WTC11 (cell line): ENCODE results near the gene KCTD21. TPM values are rescaled to one million over a fixed set of nuclear protein-coding genes. Genes with fewer than 3 reads are reported as not detected.
"Not testable (repeated sequence)": the region's sequence is repeated elsewhere in the genome, so short reads cannot be mapped to it uniquely, and the experiment has no call there.

Source experiments
- ATAC-seq: fragments of 200-7000 bp; cut with Tn5 transposase; 2 replicates; pipeline ENCODE4 v1.10.0; 2021; ENCODE audit warnings: mild to moderate bottlenecking, moderate library complexity
- CTCF ChIA-PET: fragments of 300-600 bp; sonication (Branson Sonifier 250); formaldehyde crosslinking; loops from one replicate; lab custom pipeline; 2021; ENCODE audit warnings: antibody characterized with exemption; lab: Charles Lee
- POLR2A ChIA-PET: fragments of 350-600 bp; sonication (Branson Sonifier 250); formaldehyde crosslinking; loops from one replicate; lab custom pipeline; 2021; ENCODE audit warnings: antibody characterized with exemption; lab: Charles Lee
- DNase-seq: peaks from one replicate; pipeline ENCODE4 v3.0.0; 2021; ENCODE audit warnings: low spot score
- H3K27ac Mint-ChIP-seq: 2 replicates; pipeline ENCODE4 v1.8.0; 2021; ENCODE audit warnings: mixed read lengths
- H3K27me3 Mint-ChIP-seq: 2 replicates; pipeline ENCODE4 v1.8.0; 2021; ENCODE audit warnings: low read depth, mild to moderate bottlenecking, moderate library complexity, mixed read lengths
- H3K36me3 Mint-ChIP-seq: 2 replicates; pipeline ENCODE4 v1.8.0; 2021; ENCODE audit warnings: mixed read lengths
- H3K4me1 Mint-ChIP-seq: 2 replicates; pipeline ENCODE4 v1.8.0; 2022; ENCODE audit warnings: mixed read lengths
- H3K4me3 Mint-ChIP-seq: 2 replicates; pipeline ENCODE4 v1.8.0; 2021; ENCODE audit warnings: mild to moderate bottlenecking, moderate library complexity, mixed read lengths
- H3K9me3 Mint-ChIP-seq: 2 replicates; pipeline ENCODE4 v1.8.0; 2021; ENCODE audit warnings: mixed read lengths
- EMX1 ChIP-seq: fragments of 250-450 bp; sonication (Bioruptor Pico); IDR thresholded peaks from 2 replicates; pipeline ENCODE4 v1.8.0; 2021; ENCODE audit warnings: mild to moderate bottlenecking
- FOXP1 ChIP-seq: sonication (generic); formaldehyde crosslinking; IDR thresholded peaks from 2 replicates; pipeline ENCODE4 v1.8.0; 2022; ENCODE audit warnings: missing genetic modification reagents, mild to moderate bottlenecking, moderate library complexity, borderline replicate concordance
- FOXP4 ChIP-seq: sonication (generic); formaldehyde crosslinking; IDR thresholded peaks from 2 replicates; pipeline ENCODE4 v1.8.0; 2022; ENCODE audit warnings: mild to moderate bottlenecking, missing genetic modification reagents
- HMGXB4 ChIP-seq: sonication (generic); formaldehyde crosslinking; IDR thresholded peaks from 2 replicates; pipeline ENCODE4 v1.8.1; 2023; ENCODE audit warnings: mild to moderate bottlenecking, moderate library complexity, missing genetic modification reagents
- MLX ChIP-seq: sonication (generic); formaldehyde crosslinking; IDR thresholded peaks from 2 replicates; pipeline ENCODE4 v1.8.1; 2023; ENCODE audit warnings: mild to moderate bottlenecking, missing genetic modification reagents, moderate library complexity
- RORB ChIP-seq: fragments of 250-450 bp; sonication (Bioruptor Pico); IDR thresholded peaks from 2 replicates; pipeline ENCODE4 v1.9.0; 2021; ENCODE audit warnings: mild to moderate bottlenecking
- STAT6 ChIP-seq: sonication (generic); formaldehyde crosslinking; conservative IDR thresholded peaks from 2 replicates; pipeline ENCODE4 v1.8.1; 2023; ENCODE audit warnings: mild to moderate bottlenecking, low read depth, missing genetic modification reagents, moderate library complexity
- ZBTB43 ChIP-seq: sonication (generic); formaldehyde crosslinking; IDR thresholded peaks from 2 replicates; pipeline ENCODE4 v1.8.1; 2023; ENCODE audit warnings: mild to moderate bottlenecking, missing genetic modification reagents
- ZNF138 ChIP-seq: sonication (generic); formaldehyde crosslinking; conservative IDR thresholded peaks from 2 replicates; pipeline ENCODE4 v1.8.1; 2022; ENCODE audit warnings: mild to moderate bottlenecking, moderate library complexity, missing genetic modification reagents
- ZNF232 ChIP-seq: sonication (generic); formaldehyde crosslinking; IDR thresholded peaks from 2 replicates; pipeline ENCODE4 v1.8.0; 2022; ENCODE audit warnings: mild to moderate bottlenecking, missing genetic modification reagents
- ZNF263 ChIP-seq: sonication (generic); formaldehyde crosslinking; IDR thresholded peaks from 2 replicates; pipeline ENCODE4 v1.8.1; 2022; ENCODE audit warnings: low read depth, mild to moderate bottlenecking, moderate library complexity, missing genetic modification reagents
- ZNF317 ChIP-seq: sonication (generic); formaldehyde crosslinking; IDR thresholded peaks from 2 replicates; pipeline ENCODE4 v1.8.1; 2023; ENCODE audit warnings: low read depth, mild to moderate bottlenecking, moderate library complexity, missing genetic modification reagents, borderline replicate concordance
- total RNA-seq: library from RNA; stranded (reverse); gene quantifications from 3 replicates; pipeline ENCODE4 v1.2.3, GENCODE V29; 2021

KCTD21 gene
- total RNA-seq, 1 experiment from 2014 or later = 2.8 TPM

GRCh38 chr11:78177216-78177615, 11.2 kb downstream of the KCTD21 start:
- H3K27ac Mint-ChIP-seq = no peak overlapping the region
- H3K36me3 Mint-ChIP-seq = peaks cover 4% of the 10 kb centered on the region; the same call in 1 of the 2 replicates
- TF ChIP-seq ZNF263 (CRISPR knock-in tag) = no peak
- ChIA-PET CTCF (interaction anchor here (0.8 kb wide), 1 partner anchor 11 kb away, joined by 4 read pairs; the partner anchor contains the start of gene KCTD21), POLR2A (no interaction called here)
- H3K27me3 Mint-ChIP-seq = no peaks in the 10 kb centered on the region
- DNase-seq = no peak
- peaks cover 5% of the 10 kb centered on the region for H3K9me3 Mint-ChIP-seq
- H3K4me3 Mint-ChIP-seq = no peak overlapping the region
- no peak for ATAC-seq
- H3K4me1 Mint-ChIP-seq = 0 out of 2 replicates have a peak, but pooled peaks cover 3% of the 10 kb centered on the region

- Mint-ChIP-seq H3K9me3 (peaks cover 5% of the 10 kb centered on the region), H3K4me3 (no peak overlapping the region), H3K27ac (no peak overlapping the region), H3K36me3 (peaks cover 4% of the 10 kb centered on the region; the same call in 1 of the 2 replicates), H3K4me1 (0 out of 2 replicates have a peak, but pooled peaks cover 3% of the 10 kb centered on the region), H3K27me3 (no peaks in the 10 kb centered on the region)
- POLR2A ChIA-PET = no interaction called here
- DNase-seq = no peak
- no peak for TF ChIP-seq STAT6
- TF ChIP-seq HMGXB4 (CRISPR knock-in tag) = no peak
- no peak for TF ChIP-seq ZNF232
- TF ChIP-seq ZNF138 = no peak
- no peak for TF ChIP-seq MLX (CRISPR knock-in tag)
- no peak for TF ChIP-seq FOXP1 (CRISPR knock-in tag)
- no peak for TF ChIP-seq RORB (CRISPR knock-in tag)
- no peak for TF ChIP-seq ZBTB43 (CRISPR knock-in tag)
- TF ChIP-seq FOXP4 (CRISPR knock-in tag) = no peak
- no peak for TF ChIP-seq EMX1
- TF ChIP-seq ZNF317 (CRISPR knock-in tag) = no peak
- no peak for ATAC-seq
- CTCF ChIA-PET = no interaction called here
Measured at GRCh38 chr11:78176605-78177141, 11.8 kb downstream of the KCTD21 start.

- DNase-seq, H3K4me3 Mint-ChIP-seq: not testable (repeated sequence)
Measured at GRCh38 chr11:78175862-78176261, 12.6 kb downstream of the KCTD21 start.

More at GRCh38 chr11:78175862-78176261, 12.6 kb downstream of the KCTD21 start:
- H3K27me3 Mint-ChIP-seq, H3K4me1 Mint-ChIP-seq, ATAC-seq, H3K36me3 Mint-ChIP-seq, H3K27ac Mint-ChIP-seq, POLR2A ChIA-PET, CTCF ChIA-PET, H3K9me3 Mint-ChIP-seq: not testable (repeated sequence)
